SU-DHL-6 (cell line): Measurements from ENCODE around the gene KRTAP10-8.

Experiments
- H2AFZ ChIP-seq: fragments of 200-600 bp; sonication (generic); 2 replicates; pipeline ENCODE4 v1.6.1; 2014; ENCODE audit warnings: low read depth, mild to moderate bottlenecking, moderate library complexity, mixed read lengths, antibody characterized with exemption, low read length; ENCODE audit not compliant: severe bottlenecking
- H3F3A ChIP-seq: fragments of 200-600 bp; shearing (Covaris generic); 2 replicates; pipeline ENCODE4 v1.6.0; 2016; ENCODE audit warnings: antibody characterized with exemption, mild to moderate bottlenecking; ENCODE audit not compliant: insufficient read depth
- H3K27ac ChIP-seq: fragments of 200-600 bp; sonication (generic); 2 replicates; pipeline ENCODE4 v1.5.1; 2016; ENCODE audit warnings: low read depth, mild to moderate bottlenecking, low read length, moderate library complexity, mixed read lengths
- H3K27me3 ChIP-seq: fragments of 200-600 bp; sonication (generic), shearing (Covaris generic); 2 replicates; pipeline ENCODE4 v1.6.0; 2014; ENCODE audit warnings: mild to moderate bottlenecking, low read length
- H3K36me3 ChIP-seq: fragments of 200-600 bp; sonication (generic); 2 replicates; pipeline ENCODE4 v1.6.1; 2014; ENCODE audit warnings: mild to moderate bottlenecking, low read length, mixed read lengths
- H3K4me2 ChIP-seq: fragments of 300-600, 200-600 bp; shearing (Covaris generic), sonication (generic); 2 replicates; pipeline ENCODE4 v1.6.0; 2014; ENCODE audit warnings: low read length, low read depth, mild to moderate bottlenecking; ENCODE audit not compliant: poor library complexity, severe bottlenecking
- H3K4me3 ChIP-seq: fragments of 200-600 bp; sonication (generic); 2 replicates; pipeline ENCODE4 v1.5.1; 2014; ENCODE audit warnings: antibody characterized with exemption, low read length, mild to moderate bottlenecking, mixed read lengths; ENCODE audit not compliant: insufficient read depth, poor library complexity, severe bottlenecking
- H3K79me2 ChIP-seq: fragments of 200-600 bp; sonication (generic); 2 replicates; pipeline ENCODE4 v1.6.1; 2014; ENCODE audit warnings: mild to moderate bottlenecking, low read length, moderate library complexity; ENCODE audit not compliant: insufficient read depth
- H3K9ac ChIP-seq: fragments of 200-600 bp; sonication (generic); 2 replicates; pipeline ENCODE4 v1.7.0; 2014; ENCODE audit warnings: mild to moderate bottlenecking, low read length
- H3K9me2 ChIP-seq: fragments of 200-600 bp; sonication (generic); replicated peaks from 2 replicates; pipeline ENCODE4 v1.6.1; 2014; ENCODE audit warnings: low read length; ENCODE audit not compliant: insufficient read depth
- H3K9me3 ChIP-seq: fragments of 200-600 bp; sonication (generic); 2 replicates; pipeline ENCODE4 v1.6.1; 2014; ENCODE audit warnings: low read length, mixed read lengths; ENCODE audit not compliant: insufficient read depth
- H4K20me1 ChIP-seq: fragments of 200-600 bp; sonication (generic); 2 replicates; pipeline ENCODE4 v1.6.1; 2014; ENCODE audit warnings: low read depth, mild to moderate bottlenecking, antibody characterized with exemption, low read length, moderate library complexity, mixed read lengths
- EZH2phosphoT487 ChIP-seq: fragments of 200-600 bp; sonication (generic), shearing (Covaris generic); conservative IDR thresholded peaks from 2 replicates; pipeline ENCODE4 v1.6.1; 2018; ENCODE audit warnings: mild to moderate bottlenecking, antibody characterized with exemption, low read length, moderate library complexity, mixed read lengths
- TF ChIP-seq, protein P1 (sequence below): fragments of 200-600 bp; sonication (generic); IDR thresholded peaks from one replicate; pipeline ENCODE4 v1.5.1; 2017; ENCODE audit warnings: antibody characterized with exemption, mild to moderate bottlenecking, low read length, moderate library complexity; ENCODE audit not compliant: insufficient read depth, poor library complexity, severe bottlenecking

KRTAP10-8 gene

DNA sequence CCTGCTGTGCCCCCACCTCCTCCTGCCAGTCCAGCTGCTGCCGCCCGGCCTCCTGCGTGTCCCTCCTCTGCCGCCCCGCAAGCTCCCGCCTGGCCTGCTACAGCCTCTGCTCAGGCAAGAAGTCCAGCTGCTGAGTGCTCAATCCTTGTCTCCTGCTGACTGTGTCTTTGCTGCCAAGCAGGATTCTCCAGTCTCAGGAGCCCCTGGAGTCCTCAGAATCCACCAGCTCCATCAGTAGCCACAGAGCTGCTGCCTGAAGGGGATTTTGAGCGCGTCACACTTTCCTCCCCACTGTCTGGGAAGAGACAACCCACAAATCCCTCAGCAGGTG is 35.3 kb downstream of the KRTAP10-8 start:
- TF ChIP-seq, protein P1, sequence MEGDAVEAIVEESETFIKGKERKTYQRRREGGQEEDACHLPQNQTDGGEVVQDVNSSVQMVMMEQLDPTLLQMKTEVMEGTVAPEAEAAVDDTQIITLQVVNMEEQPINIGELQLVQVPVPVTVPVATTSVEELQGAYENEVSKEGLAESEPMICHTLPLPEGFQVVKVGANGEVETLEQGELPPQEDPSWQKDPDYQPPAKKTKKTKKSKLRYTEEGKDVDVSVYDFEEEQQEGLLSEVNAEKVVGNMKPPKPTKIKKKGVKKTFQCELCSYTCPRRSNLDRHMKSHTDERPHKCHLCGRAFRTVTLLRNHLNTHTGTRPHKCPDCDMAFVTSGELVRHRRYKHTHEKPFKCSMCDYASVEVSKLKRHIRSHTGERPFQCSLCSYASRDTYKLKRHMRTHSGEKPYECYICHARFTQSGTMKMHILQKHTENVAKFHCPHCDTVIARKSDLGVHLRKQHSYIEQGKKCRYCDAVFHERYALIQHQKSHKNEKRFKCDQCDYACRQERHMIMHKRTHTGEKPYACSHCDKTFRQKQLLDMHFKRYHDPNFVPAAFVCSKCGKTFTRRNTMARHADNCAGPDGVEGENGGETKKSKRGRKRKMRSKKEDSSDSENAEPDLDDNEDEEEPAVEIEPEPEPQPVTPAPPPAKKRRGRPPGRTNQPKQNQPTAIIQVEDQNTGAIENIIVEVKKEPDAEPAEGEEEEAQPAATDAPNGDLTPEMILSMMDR = no peak
- TF ChIP-seq EZH2phosphoT487 = no peak
- no peak overlapping the region for H2AFZ ChIP-seq
- no peak overlapping the region for H3K27ac ChIP-seq

DNA sequence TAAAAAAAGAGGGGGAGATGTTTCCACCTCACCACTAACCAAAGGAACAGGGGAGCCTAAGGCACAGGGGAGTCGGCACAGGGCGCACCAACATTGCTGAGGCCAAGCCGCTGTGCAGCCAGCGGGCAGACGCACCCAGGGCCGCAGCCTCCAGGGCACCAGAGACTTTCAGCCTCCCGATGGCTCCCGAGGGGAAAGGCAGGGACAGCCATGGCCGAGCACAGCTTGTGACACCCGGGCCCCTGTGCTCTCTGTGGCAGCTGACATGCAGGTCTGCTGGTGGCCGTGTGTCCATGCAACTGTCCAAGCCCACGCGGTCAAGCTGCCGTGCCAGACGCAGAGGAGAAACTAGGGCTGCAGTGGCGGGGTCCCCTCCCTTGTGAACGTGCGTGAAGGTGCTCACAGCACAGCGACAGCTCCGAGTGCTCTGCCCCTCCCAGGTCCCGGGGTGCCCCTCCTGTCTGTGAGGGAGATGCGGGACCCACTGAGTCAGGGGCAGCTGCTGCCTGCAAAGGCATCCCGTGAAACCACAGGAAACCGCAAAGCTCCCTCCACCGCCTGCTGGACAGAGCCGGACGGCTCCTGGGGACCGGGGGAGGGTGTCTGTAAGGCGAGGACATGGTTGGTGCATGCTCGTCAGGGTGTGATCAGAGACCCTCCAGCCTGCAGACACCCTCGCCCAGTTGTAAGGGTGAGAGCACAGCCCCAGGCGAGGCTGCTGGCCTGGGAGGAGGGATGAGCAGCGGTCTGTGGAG is 36.9 kb downstream of the KRTAP10-8 start:
- no peaks in the 10 kb centered on the region for H3K79me2 ChIP-seq
- no peaks in the 10 kb centered on the region for H3K9me2 ChIP-seq
- H3F3A ChIP-seq = no peaks in the 10 kb centered on the region
- H3K4me3 ChIP-seq = no peak overlapping the region
- H2AFZ ChIP-seq = no peak overlapping the region
- no peak overlapping the region for H3K27ac ChIP-seq
- H4K20me1 ChIP-seq = no peaks in the 10 kb centered on the region
- H3K27me3 ChIP-seq = no peaks in the 10 kb centered on the region
- H3K4me2 ChIP-seq = no peak overlapping the region
- no peak for TF ChIP-seq EZH2phosphoT487
- TF ChIP-seq, protein P1 = no peak
- H3K9me3 ChIP-seq = peaks cover 11% of the 10 kb centered on the region; the same call in 1 of the 2 replicates
- no peak overlapping the region for H3K9ac ChIP-seq
- no peaks in the 10 kb centered on the region for H3K36me3 ChIP-seq

More for the DNA sequence above, 35.3 kb downstream of the KRTAP10-8 start:
- H3K79me2 ChIP-seq = no peaks in the 10 kb centered on the region
- peaks cover 11% of the 10 kb centered on the region; the same call in 1 of the 2 replicates for H3K9me3 ChIP-seq
- H3K4me3 ChIP-seq = no peak overlapping the region
- H4K20me1 ChIP-seq = no peaks in the 10 kb centered on the region
- no peaks in the 10 kb centered on the region for H3K27me3 ChIP-seq
- H3K9me2 ChIP-seq = no peaks in the 10 kb centered on the region
- H3F3A ChIP-seq = no peaks in the 10 kb centered on the region
- H3K9ac ChIP-seq = no peak overlapping the region
- no peak overlapping the region for H3K4me2 ChIP-seq
- no peaks in the 10 kb centered on the region for H3K36me3 ChIP-seq

DNA sequence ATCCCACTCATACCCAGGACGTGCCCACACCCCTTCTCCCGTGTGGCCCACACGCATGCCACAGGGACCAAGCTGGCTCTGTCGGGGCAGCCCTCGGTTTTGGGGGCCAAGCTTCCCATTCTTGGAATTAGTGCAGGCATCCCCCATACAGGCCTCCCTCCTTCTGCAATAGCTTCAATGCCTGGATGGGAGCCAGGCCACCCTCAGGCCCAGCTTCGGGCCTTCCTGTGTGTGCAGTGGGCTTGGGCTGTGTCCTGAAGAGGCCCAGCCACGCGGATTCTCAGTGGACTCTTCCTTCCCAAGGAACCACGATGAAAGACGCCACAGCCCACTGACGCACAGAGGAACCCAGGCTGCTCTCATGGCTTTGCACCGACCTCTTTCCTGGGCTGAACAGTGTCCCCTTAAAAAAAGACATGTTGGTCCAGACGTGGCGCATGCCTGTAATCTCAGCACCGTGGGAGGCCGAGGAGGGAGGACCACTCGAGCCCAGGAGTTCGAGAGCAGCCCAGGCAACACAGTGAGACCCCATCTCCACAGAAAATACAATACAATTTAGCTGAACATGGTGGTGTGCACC is 37.7 kb downstream of the KRTAP10-8 start:
- Histone ChIP-seq H3K9me3 (peaks cover 5% of the 10 kb centered on the region; the same call in 1 of the 2 replicates), H2AFZ (no peak overlapping the region), H3K9me2 (no peaks in the 10 kb centered on the region), H4K20me1 (no peaks in the 10 kb centered on the region), H3K9ac (no peak overlapping the region), H3K4me3 (no peak overlapping the region), H3K79me2 (no peaks in the 10 kb centered on the region), H3K27ac (no peak overlapping the region), H3K27me3 (no peaks in the 10 kb centered on the region), H3K4me2 (no peak overlapping the region), H3K36me3 (no peaks in the 10 kb centered on the region), H3F3A (no peaks in the 10 kb centered on the region)
- TF ChIP-seq EZH2phosphoT487 = no peak
- TF ChIP-seq, protein P1 = no peak
